ENCODE measurements around the gene CEP192.

The CEP192 gene

DNA sequence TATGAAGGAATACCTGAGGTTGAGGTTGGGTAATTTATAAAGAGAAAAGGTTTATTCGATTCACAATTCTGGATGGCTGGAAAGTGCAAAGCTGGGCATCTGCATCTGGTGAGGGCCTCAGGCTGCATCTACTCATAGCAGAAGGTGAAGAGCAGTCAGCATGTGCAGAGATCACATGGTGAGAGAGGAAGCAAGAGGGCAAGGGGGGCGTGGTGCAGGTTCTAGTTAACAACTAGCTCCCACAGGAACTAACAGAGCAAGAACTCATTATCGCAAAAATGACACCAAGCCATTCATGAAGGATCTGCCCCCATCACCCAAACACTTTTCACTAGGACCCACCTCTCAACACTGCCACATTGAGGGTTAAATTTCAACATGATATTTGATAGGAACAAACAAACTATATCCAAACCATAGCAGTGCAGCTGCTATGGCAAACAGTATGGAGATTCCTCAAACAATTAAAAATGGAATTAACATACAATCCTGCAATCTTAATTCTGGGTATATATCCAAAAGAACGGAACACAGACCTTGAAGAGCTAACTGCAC, 154.6 kb downstream of the CEP192 start:
- DNase-seq (ENCODE audit: low read depth), result no peak
- H3K4me3 ChIP-seq (ENCODE audit: control insufficient read depth, low read depth, low read length), result no peak overlapping the region
- TF ChIP-seq, protein P1, sequence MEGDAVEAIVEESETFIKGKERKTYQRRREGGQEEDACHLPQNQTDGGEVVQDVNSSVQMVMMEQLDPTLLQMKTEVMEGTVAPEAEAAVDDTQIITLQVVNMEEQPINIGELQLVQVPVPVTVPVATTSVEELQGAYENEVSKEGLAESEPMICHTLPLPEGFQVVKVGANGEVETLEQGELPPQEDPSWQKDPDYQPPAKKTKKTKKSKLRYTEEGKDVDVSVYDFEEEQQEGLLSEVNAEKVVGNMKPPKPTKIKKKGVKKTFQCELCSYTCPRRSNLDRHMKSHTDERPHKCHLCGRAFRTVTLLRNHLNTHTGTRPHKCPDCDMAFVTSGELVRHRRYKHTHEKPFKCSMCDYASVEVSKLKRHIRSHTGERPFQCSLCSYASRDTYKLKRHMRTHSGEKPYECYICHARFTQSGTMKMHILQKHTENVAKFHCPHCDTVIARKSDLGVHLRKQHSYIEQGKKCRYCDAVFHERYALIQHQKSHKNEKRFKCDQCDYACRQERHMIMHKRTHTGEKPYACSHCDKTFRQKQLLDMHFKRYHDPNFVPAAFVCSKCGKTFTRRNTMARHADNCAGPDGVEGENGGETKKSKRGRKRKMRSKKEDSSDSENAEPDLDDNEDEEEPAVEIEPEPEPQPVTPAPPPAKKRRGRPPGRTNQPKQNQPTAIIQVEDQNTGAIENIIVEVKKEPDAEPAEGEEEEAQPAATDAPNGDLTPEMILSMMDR (conservative IDR thresholded peaks at IDR 0.05; ENCODE audit: control insufficient read depth, insufficient read depth, low read depth, low read length), result no peak

DNA sequence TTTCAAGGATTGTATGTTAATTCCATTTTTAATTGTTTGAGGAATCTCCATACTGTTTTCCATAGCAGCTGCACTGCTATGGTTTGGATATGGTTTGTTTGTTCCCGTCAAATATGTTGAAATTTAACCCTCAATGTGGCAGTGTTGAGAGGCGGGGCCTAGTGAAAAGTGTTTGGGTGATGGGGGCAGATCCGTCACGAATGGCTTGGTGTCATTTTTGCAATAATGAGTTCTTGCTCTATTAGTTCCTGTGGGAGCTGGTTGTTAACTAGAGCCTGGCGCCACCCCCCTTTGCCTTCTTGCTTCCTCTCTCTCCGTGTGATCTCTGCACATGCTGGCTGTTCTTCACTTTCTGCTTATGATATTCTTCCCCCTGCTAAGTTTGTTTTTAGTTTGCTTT, 156.0 kb downstream of the CEP192 start:
- TF ChIP-seq, protein P1 (conservative IDR thresholded peaks at IDR 0.05; ENCODE audit: control insufficient read depth, insufficient read depth, low read depth, low read length), result no peak
- H3K4me3 ChIP-seq (ENCODE audit: control insufficient read depth, low read depth, low read length), result no peak overlapping the region
- DNase-seq (ENCODE audit: low read depth), result no peak

DNA sequence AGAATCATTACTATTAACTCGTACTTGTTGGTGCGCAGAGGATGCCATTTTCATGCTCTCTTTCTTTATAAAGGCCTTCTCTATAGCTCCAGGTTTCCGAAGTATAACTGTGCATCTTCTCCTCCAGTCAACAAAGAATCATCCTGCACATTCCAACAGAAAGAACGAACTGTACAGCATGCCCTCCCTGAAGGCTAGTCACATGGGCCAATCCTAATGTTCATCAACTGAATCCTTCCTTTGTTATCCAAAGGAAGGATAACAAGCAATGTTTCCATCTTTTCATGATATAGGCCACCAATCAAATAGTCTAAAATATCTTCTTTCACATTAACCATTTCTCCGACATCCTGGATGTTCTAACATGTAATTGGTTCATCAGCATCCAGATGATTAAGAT, 160.5 kb downstream of the CEP192 start:
- TF ChIP-seq, protein P1 (conservative IDR thresholded peaks at IDR 0.05; ENCODE audit: control insufficient read depth, insufficient read depth, low read depth, low read length), result no peak
- H3K4me3 ChIP-seq (ENCODE audit: control insufficient read depth, low read depth, low read length), result no peak overlapping the region
- DNase-seq (ENCODE audit: low read depth), result no peak

DNA sequence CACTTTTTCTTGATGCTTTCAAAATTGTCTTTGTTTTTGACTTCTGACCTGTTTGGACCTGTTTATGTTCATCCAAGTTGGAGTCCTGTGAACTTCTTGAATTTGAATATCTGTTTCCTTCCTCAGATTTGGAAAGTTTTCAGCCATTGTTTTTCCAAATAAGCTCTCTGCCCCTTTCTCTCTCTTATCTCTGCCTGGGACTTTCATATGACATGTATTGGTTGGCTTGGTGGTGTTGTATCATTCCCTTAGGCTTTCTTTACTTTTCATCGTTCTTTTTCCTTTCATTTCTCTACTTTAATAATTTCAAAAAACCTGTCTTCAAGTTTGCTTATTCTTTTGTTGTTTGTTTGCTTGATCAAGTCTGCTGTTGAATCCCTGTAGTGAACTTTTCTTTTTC, 167.3 kb downstream of the CEP192 start:
- TF ChIP-seq, protein P1 (conservative IDR thresholded peaks at IDR 0.05; ENCODE audit: control insufficient read depth, insufficient read depth, low read depth, low read length), result no peak
- H3K4me3 ChIP-seq (ENCODE audit: control insufficient read depth, low read depth, low read length), result no peak overlapping the region
- DNase-seq (ENCODE audit: low read depth), result no peak

DNA sequence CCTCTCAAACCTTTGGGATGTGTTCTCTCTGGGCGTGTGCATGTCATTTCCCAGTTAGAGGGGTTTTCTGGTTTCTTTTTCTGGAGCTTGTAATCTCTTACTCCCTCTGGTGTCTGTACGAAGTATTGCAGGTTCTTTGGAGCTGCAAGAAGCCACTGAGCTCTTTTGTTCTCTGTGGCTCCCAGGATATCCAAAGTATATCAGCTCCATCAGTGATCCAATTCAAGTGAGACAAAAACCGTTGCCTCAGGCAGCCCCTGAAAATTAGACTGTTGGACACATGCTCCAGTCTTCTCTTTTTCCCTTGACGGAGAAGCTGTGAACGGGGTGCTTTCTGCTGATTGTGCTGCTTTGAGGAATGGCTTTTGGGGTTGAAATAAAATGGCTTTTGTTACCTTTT, 168.4 kb downstream of the CEP192 start:
- TF ChIP-seq, protein P1 (conservative IDR thresholded peaks at IDR 0.05; ENCODE audit: control insufficient read depth, insufficient read depth, low read depth, low read length), result peak; percentile 86
- H3K4me3 ChIP-seq (ENCODE audit: control insufficient read depth, low read depth, low read length), result no peak overlapping the region
- peak; percentile 74 for DNase-seq (ENCODE audit: low read depth)

DNA sequence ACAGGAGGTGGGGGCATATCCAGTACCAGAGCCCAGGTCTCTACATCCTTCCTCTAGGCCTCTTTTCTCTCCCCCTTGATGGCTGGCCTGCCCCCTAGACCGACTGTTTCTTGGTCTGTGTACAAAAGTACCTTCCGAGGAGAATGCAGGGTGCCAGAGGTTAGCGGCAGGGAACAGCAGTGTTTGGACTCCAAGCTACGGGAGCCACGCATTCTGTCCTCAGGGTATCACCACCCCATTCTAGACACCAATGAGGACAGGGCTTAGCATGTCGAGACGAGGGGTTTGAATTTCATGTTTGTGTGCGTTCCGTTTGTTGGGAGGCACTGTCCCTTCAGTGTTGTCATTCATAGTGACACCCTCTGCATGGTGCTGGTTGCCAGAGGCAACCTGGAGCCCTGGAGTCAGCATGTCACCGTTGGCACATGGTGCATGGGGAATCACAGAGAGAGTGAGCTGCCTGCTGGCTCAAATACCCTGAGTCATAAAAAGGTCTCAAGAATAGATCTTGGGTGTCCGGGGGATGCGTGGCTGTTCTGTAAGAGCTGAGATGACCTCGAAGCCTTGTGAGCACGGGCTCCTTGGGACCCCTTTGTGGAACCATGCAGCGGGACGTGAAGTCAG, 170.2 kb downstream of the CEP192 start:
- DNase-seq (ENCODE audit: low read depth), result no peak
- TF ChIP-seq, protein P1 (conservative IDR thresholded peaks at IDR 0.05; ENCODE audit: control insufficient read depth, insufficient read depth, low read depth, low read length), result no peak
- H3K4me3 ChIP-seq (ENCODE audit: control insufficient read depth, low read depth, low read length), result no peak overlapping the region

Data from fibroblast of mammary gland (primary cell).